HEK293T (cell line): ENCODE measurements around the gene EGFLAM.

Experiments used
- CTCF ChIA-PET: fragments of 350-600 bp; formaldehyde crosslinking; extraction: SDS; loops from one replicate; lab custom pipeline; 2021; ENCODE audit warnings: antibody characterized with exemption, inconsistent platforms; lab: Yijun Ruan, JAX
- POLR2A ChIA-PET: fragments of 350-600 bp; formaldehyde crosslinking; extraction: SDS; loops from one replicate; lab custom pipeline; 2020; ENCODE audit warnings: antibody characterized with exemption, inconsistent platforms; lab: Yijun Ruan, JAX
- DNase-seq: peaks from one replicate; pipeline ENCODE4 v3.0.0; 2012; ENCODE audit warnings: mixed read lengths; ENCODE audit errors: extremely low spot score
- ARNT ChIP-seq: fragments of 450-650 bp; IDR thresholded peaks from 2 replicates; pipeline ENCODE4 v1.6.1; 2017; ENCODE audit warnings: mild to moderate bottlenecking
- BHLHE40 ChIP-seq: fragments of 450-650 bp; IDR thresholded peaks from 2 replicates; pipeline ENCODE4 v1.6.1; 2016; ENCODE audit warnings: mild to moderate bottlenecking, moderate library complexity, borderline replicate concordance
- CTBP1 ChIP-seq: fragments of 450-650 bp; IDR thresholded peaks from 2 replicates; pipeline ENCODE4 v1.6.1; 2016; ENCODE audit warnings: borderline replicate concordance
- ELF4 ChIP-seq: fragments of 450-650 bp; IDR thresholded peaks from 2 replicates; pipeline ENCODE4 v1.6.1; 2017; ENCODE audit warnings: antibody characterized with exemption
- FOXA1 ChIP-seq: fragments of 450-650 bp; IDR thresholded peaks from 2 replicates; pipeline ENCODE4 v1.6.1; 2016; ENCODE audit warnings: mild to moderate bottlenecking
- FOXK2 ChIP-seq: fragments of 450-650 bp; IDR thresholded peaks from 2 replicates; pipeline ENCODE4 v1.6.1; 2016; ENCODE audit warnings: mild to moderate bottlenecking
- FOXM1 ChIP-seq: fragments of 450-650 bp; IDR thresholded peaks from 2 replicates; pipeline ENCODE4 v1.6.1; 2017; ENCODE audit warnings: mild to moderate bottlenecking, borderline replicate concordance
- HDGF ChIP-seq: fragments of 450-650 bp; IDR thresholded peaks from 2 replicates; pipeline ENCODE4 v1.6.1; 2017; ENCODE audit warnings: antibody characterized with exemption, borderline replicate concordance
- L3MBTL2 ChIP-seq: fragments of 450-650 bp; conservative IDR thresholded peaks from 2 replicates; pipeline ENCODE4 v1.6.1; 2016; ENCODE audit warnings: mild to moderate bottlenecking
- LEF1 ChIP-seq: fragments of 450-650 bp; IDR thresholded peaks from 2 replicates; pipeline ENCODE4 v1.6.1; 2017; ENCODE audit warnings: mild to moderate bottlenecking, borderline replicate concordance
- NFRKB ChIP-seq: fragments of 450-650 bp; IDR thresholded peaks from 2 replicates; pipeline ENCODE4 v1.6.1; 2016; ENCODE audit warnings: mild to moderate bottlenecking, moderate library complexity
- SP1 ChIP-seq: fragments of 450-650 bp; IDR thresholded peaks from 2 replicates; pipeline ENCODE4 v1.6.1; 2017
- SUZ12 ChIP-seq: fragments of 450-650 bp; IDR thresholded peaks from 2 replicates; pipeline ENCODE4 v1.6.1; 2016; ENCODE audit warnings: mild to moderate bottlenecking
- TARDBP ChIP-seq: fragments of 450-650 bp; IDR thresholded peaks from 2 replicates; pipeline ENCODE4 v1.6.1; 2016
- ZNF384 ChIP-seq: fragments of 450-650 bp; IDR thresholded peaks from 2 replicates; pipeline ENCODE4 v1.6.1; 2016
- TF ChIP-seq, protein P1 (sequence below): fragments of 450-650 bp; IDR thresholded peaks from 2 replicates; pipeline ENCODE4 v1.6.1; 2016

The EGFLAM gene

DNA sequence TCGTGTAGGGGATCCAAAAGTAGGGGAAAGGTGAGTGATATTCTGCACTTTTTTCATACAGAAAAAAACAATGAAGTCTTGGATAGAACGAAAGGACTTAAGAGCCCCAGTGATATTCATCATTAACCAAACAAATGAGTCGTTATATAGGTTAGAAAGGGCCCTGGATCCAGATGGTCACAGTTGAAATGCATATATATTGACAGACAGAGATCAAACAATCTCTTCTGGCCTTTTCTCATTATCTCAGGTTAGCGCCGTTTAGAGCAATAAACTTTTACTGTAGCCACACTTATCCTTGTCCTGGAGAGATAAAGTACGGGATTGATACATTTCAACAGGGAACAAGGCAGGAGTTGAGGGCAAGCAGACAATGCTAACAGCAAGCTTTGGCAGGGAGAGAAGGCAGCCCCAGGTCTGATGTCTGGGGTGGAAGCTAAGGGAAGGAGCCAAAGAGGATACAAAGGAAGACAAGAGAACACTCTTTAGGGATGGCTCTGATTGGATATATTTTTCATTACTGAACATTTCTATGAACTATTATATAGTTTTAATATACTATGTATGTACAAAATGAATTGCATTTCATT lies 221.1 kb downstream of the EGFLAM start:
- POLR2A ChIA-PET, result interaction anchor here (1.3 kb wide), 1 partner anchor 12 kb away, joined by 4 read pairs; no protein-coding TSS in a partner anchor
- DNase-seq, result no peak
- CTCF ChIA-PET, result interaction anchor here (0.7 to 1.4 kb wide), 3 partner anchors 37 to 330 kb away, joined by 3 to 4 read pairs (median 3); no protein-coding TSS in a partner anchor
- TF ChIP-seq SUZ12, result no peak
- no peak for TF ChIP-seq HDGF
- TF ChIP-seq FOXM1, result no peak
- TF ChIP-seq NFRKB, result no peak
- no peak for TF ChIP-seq ZNF384
- no peak for TF ChIP-seq LEF1
- TF ChIP-seq L3MBTL2, result no peak
- no peak for TF ChIP-seq ARNT
- TF ChIP-seq CTBP1, result no peak
- no peak for TF ChIP-seq SP1
- no peak for TF ChIP-seq ELF4
- TF ChIP-seq FOXA1, result no peak
- TF ChIP-seq FOXK2, result no peak
- no peak for TF ChIP-seq TARDBP
- no peak for TF ChIP-seq BHLHE40

DNA sequence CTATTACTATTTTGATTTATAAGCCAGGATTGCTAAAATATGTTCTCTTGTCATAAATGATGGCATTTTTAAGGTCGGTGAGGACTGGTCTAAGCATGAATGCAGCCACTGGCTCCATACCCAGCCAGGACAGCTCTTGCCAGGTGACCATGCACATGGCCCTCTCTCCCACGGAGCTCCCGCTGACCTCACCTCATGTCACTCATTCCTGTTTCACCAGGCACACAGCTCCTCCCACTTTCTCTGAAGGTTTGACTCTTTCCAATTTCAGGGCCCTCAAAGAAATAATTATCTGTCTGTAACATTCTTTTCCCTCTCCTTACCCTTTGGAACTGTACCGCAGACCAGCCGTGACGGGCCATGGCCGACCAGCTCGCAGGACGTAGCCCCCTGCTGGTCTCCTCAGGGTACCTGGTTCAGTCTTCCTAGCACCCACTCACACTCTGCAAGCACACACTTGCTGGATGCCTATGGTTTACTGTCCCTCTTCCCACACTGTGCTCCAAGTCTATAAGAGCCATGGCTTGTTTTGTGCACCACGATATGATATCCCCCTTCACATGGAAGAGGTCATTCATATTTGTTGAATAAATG lies 225.5 kb downstream of the EGFLAM start:
- CTCF ChIA-PET, result interaction anchor here (0.6 kb wide), 1 partner anchor 102 kb away, joined by 3 read pairs; no protein-coding TSS in a partner anchor

DNA sequence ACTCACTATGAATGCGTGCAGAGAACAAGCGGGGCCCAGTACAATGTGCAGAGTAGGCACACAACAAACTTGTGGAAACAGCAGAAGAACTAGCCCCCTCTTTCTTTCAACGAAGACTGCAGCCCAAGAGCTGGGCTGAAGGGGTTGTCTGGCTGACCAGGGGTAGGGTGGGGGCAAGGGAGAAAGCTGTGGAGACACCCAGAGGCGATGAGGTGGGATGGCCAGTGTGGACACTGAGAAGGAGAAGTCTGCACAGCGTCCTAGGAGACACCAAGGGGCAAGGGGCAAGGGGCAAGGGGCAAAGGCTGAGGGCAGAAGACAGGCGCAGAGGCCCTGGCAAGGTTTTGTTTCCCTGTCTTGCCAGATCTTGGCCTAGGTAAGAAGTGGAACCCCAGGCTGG lies 235.8 kb downstream of the EGFLAM start:
- POLR2A ChIA-PET, result no interaction called here
- no peak for DNase-seq
- TF ChIP-seq TARDBP, result no peak
- no peak for TF ChIP-seq HDGF
- no peak for TF ChIP-seq ARNT
- no peak for TF ChIP-seq SP1
- TF ChIP-seq, protein P1, sequence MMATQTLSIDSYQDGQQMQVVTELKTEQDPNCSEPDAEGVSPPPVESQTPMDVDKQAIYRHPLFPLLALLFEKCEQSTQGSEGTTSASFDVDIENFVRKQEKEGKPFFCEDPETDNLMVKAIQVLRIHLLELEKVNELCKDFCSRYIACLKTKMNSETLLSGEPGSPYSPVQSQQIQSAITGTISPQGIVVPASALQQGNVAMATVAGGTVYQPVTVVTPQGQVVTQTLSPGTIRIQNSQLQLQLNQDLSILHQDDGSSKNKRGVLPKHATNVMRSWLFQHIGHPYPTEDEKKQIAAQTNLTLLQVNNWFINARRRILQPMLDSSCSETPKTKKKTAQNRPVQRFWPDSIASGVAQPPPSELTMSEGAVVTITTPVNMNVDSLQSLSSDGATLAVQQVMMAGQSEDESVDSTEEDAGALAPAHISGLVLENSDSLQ, result no peak
- TF ChIP-seq FOXM1, result no peak
- no peak for TF ChIP-seq NFRKB
- TF ChIP-seq LEF1, result no peak
- no peak for TF ChIP-seq L3MBTL2
- no peak for TF ChIP-seq CTBP1
- no peak for TF ChIP-seq ELF4
- CTCF ChIA-PET, result interaction anchor here (0.6 kb wide), 1 partner anchor 15 kb away, joined by 4 read pairs; no protein-coding TSS in a partner anchor

More for the DNA sequence above, 225.5 kb downstream of the EGFLAM start:
- TF ChIP-seq TARDBP (no peak), FOXK2 (no peak), FOXA1 (no peak), NFRKB (no peak), ARNT (no peak), HDGF (no peak), CTBP1 (no peak), LEF1 (no peak), L3MBTL2 (no peak)
- TF ChIP-seq, protein P1, result no peak
- no peak for DNase-seq
- POLR2A ChIA-PET, result no interaction called here

- no peak for TF ChIP-seq FOXK2
- ChIA-PET CTCF (interaction anchor here (0.6 kb wide), 1 partner anchor 14 kb away, joined by 4 read pairs; no protein-coding TSS in a partner anchor), POLR2A (no interaction called here)
- no peak for DNase-seq
Observed at GRCh38 chr5:38494763-38495162, 236.4 kb downstream of the EGFLAM start.

- ChIA-PET POLR2A (no interaction called here), CTCF (interaction anchor here (1.2 kb wide), 1 partner anchor 56 kb away, joined by 6 read pairs; no protein-coding TSS in a partner anchor)
- DNase-seq, result no peak
- TF ChIP-seq HDGF (no peak), SUZ12 (no peak), FOXA1 (no peak), ARNT (no peak), ZNF384 (no peak), ELF4 (no peak), FOXM1 (no peak), NFRKB (no peak), TARDBP (no peak), BHLHE40 (no peak), FOXK2 (no peak), L3MBTL2 (no peak), SP1 (no peak), CTBP1 (no peak), LEF1 (no peak)
- TF ChIP-seq, protein P1, result no peak
Observed at GRCh38 chr5:38497946-38498345, 239.6 kb downstream of the EGFLAM start.

GRCh38 chr5:38500573-38501260 lies 242.4 kb downstream of the EGFLAM start:
- ChIA-PET CTCF (no interaction called here), POLR2A (no interaction called here)
- no peak for DNase-seq
- TF ChIP-seq BHLHE40 (no peak), NFRKB (no peak), HDGF (no peak), ELF4 (no peak)
